HG03103 (cell line): ENCODE measurements around the gene PPFIBP1.
A peak's percentile ranks its signal among the peaks of the same experiment; 100 is the strongest.
"Not testable (repeated sequence)": the region's sequence is repeated elsewhere in the genome, so short reads cannot be mapped to it uniquely, and the experiment has no call there.

ENCODE experiments used
- ATAC-seq: cut with Tn5 transposase; IDR thresholded peaks from one replicate; pipeline ENCODE4 v1.9.1; 2021; ENCODE audit warnings: low read depth; ENCODE audit not compliant: unreplicated experiment

The PPFIBP1 gene

GRCh38 chr12:27555925-27556778, 32.1 kb downstream of the PPFIBP1 start:
- no peak for ATAC-seq

DNA sequence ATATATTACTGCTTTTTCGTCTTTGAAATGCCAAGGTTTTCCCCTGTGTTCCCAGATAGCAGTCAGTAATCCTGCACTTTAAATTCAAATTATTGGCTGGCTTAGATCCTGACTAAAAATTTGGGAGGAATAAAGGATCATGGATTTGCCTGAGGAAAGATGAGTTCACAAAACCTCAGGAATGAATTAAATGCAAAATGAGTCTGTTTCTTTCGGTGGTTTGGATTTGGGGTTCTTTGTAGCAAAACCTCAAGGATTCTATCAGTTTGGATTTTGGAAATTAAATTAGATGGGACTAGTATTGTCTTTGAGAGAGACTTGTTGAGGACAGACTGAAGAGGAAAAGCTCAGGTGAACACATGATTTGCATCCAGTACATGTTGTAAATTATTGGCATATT, 36.1 kb downstream of the PPFIBP1 start:
- ATAC-seq, result no peak

- ATAC-seq, result no peak
These were observed 37.7 kb downstream of the PPFIBP1 start for GRCh38 chr12:27561535-27562350.

- ATAC-seq, result no peak
These were observed 40.7 kb downstream of the PPFIBP1 start for GRCh38 chr12:27564612-27565213.

DNA sequence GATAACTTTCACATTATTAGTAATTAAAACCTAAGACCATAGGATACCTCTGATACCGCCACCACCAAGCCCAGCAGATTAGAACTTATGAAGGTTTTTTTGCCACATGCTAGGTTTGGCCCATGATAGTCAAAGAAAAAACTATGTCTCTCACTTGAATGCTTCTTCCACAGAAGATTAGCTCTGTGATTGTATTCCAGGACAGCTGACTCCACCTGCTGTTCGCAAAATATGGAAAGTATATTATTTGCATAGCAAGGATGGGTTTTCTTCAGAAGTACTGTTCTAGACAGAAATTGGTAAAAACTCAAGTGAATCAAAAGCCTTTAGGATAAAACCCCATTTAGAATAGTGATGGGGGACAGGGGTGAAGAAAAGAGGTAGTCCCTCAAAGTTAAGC, 42.2 kb downstream of the PPFIBP1 start:
- no peak for ATAC-seq

- ATAC-seq, result no peak
These were observed 42.6 kb downstream of the PPFIBP1 start for GRCh38 chr12:27566626-27567025.

- ATAC-seq, result no peak
These were observed 47.5 kb downstream of the PPFIBP1 start for GRCh38 chr12:27571463-27571862.

DNA sequence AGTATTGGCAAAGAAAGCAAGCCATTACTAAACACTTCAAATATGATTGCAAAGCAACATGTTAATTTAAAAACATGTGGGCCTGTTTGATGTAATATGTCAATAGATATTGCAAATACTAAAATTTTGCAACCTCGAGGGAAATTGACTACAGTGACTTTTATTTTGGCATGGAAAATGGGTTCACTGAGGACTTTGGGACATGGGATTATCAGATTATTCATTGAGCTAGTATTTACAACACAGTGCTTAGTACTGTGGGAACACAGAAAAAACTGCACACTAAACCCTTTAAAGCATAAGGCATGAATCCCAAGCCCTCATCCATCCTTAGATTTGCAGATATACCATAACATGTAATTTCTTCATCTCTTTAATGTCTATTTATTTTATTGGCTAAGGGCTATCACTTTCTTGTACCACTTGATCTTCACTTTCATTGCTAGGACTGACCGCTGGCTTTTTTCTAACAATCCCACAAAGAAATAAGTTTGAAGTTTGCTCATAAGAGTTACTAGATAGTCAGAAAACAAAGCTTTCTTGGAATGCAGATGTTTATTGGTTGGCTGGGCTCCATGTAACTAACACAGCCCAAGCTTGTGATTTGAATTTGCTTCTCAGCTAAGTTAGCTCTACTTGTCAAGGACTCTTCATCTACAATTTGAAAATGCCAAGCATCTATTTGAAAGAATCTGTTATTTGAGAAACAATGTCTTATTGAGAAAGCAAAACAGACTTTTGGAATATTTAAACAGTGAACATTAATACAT, 48.7 kb downstream of the PPFIBP1 start:
- ATAC-seq, result no peak

- ATAC-seq, result no peak
These were observed 50.0 kb downstream of the PPFIBP1 start for GRCh38 chr12:27573972-27574371.

GRCh38 chr12:27575090-27575761, 51.2 kb downstream of the PPFIBP1 start:
- ATAC-seq, result no peak

DNA sequence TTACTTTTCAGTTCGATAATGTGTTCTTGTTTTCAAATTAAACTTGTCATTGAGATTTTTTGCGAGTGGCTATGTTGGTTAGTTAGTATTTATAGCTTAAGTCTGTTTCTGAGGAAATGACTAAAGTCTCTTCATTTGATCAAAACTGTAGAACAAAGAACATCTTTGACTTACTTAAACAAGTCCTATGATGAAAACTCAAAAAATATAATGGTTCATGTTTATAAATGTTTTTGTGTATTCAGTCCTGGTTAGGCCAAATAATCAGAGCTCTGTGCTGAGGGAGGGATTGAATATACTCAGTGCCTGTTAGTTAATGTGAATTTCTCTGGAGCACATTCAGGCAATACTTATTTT, 51.7 kb downstream of the PPFIBP1 start:
- ATAC-seq, result no peak

DNA sequence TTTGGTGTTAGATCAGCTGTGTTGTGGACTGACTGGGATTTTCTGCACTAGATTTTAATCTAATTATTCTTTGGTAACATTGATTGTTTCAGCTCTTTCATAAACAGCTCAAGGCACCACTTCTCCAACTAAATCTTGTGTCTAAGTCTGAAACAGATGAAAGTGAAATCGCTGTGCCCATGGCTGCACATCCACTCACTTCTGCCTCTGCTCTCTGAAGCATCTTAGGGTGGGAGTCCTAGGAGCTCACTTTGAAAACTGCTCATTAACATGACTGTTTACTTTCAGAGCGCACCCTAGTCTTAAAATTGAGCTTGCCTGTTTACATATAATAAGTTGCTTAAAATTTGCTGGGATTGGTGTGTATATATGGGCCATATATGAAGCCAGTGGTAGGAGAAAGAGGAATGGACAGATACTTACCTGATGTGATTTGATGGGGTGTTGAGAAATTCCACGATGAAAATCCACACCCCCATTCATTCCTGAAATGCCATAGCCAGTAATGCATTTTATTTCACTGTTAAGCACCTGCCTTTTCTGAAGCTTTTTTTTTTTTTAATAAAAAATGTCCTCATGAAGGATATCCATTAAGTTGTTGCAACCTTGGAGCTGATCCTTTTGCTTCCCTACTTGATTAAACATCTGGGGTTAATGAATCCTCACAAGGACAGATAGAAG, 52.8 kb downstream of the PPFIBP1 start:
- no peak for ATAC-seq

GRCh38 chr12:27577688-27578087, 53.7 kb downstream of the PPFIBP1 start:
- no peak for ATAC-seq

DNA sequence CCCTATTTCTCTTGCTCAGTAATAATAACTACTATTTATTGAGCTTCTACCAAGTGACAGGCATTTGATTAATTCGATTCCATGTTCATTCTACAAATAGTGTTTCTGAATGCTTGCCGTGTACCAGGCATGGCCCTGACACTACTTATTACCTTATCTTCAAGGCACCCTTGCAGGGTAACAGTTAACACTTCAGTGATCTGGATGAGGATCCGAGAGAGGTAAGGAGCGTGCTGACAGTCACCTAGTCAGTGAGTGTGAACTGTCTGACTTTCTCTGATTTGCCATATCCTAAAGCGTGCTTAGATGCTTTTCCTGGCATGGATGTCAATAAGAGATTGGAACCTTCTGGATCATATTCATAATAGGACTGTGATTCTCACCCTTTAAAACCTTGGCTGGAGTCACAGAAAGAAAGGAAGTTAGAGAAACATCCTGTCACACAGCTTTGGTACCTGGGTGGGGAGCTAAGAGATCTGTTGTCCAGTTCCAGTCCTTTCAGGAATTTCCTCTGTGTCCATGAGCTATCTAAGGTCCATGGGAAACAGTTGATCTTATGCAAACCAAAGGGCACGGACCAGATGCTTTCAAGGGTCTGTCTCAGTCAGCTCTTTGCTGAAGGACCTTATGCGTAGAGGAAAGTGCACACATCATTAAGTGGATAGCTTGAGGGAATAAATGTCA, 54.8 kb downstream of the PPFIBP1 start:
- ATAC-seq, result peak; percentile 61

GRCh38 chr12:27580561-27581330, 56.7 kb downstream of the PPFIBP1 start:
- no peak for ATAC-seq

DNA sequence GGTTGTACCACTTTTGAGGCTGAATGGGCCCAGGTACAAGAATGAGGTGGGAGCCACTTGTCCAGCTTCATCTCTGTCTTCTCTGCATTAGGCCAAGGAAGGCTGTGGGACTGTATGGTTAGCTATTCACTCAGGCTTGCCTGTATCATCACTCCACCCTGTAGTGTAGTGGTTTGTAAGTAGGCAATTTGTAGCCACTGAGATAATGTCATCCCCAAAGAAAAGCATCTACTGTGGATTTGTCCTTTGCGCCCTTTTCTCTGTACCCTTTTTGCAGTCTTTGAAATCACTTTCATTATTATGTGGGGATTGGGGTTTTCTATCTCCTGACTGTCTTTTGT, 57.3 kb downstream of the PPFIBP1 start:
- not testable (repeated sequence) for ATAC-seq

GRCh38 chr12:27581833-27582232, 57.8 kb downstream of the PPFIBP1 start:
- not testable (repeated sequence) for ATAC-seq

GRCh38 chr12:27582445-27582844, 58.4 kb downstream of the PPFIBP1 start:
- not testable (repeated sequence) for ATAC-seq
